Gastrocnemius medialis (tissue), 4 donors: ENCODE results near the gene TPO. TPM values are rescaled to one million over a fixed set of nuclear protein-coding genes. Genes with fewer than 3 reads are reported as not detected.

Experiments used
- ATAC-seq, 2 donors: fragments of 150-250 bp; one replicate each; pipeline ENCODE4 v1.9.1; 2016
- DNase-seq, 2 donors: peaks; one replicate each; pipeline ENCODE4 v3.0.0-alpha.2; 2019
- H3K27ac ChIP-seq, 4 donors: fragments of 200-600 bp; sonication (generic); 1 replicate in 1 of 4; 2 replicates in 3 of 4; pipeline ENCODE4 v1.5.1; 2016 to 2018; ENCODE audit warnings: mild to moderate bottlenecking in 2 of 4, moderate library complexity in 1 of 4
- H3K27me3 ChIP-seq, 3 donors: fragments of 200-600 bp; sonication (generic) in 2 of 3; 1 replicate in 1 of 3; 2 replicates in 2 of 3; pipeline versions ENCODE4 v1.5.1 to v1.6.0; 2016 to 2019; ENCODE audit warnings: mild to moderate bottlenecking in 1 of 3, moderate library complexity in 1 of 3
- H3K36me3 ChIP-seq, 2 donors: fragments of 200-600 bp; sonication (generic) in 1 of 2; one replicate each; pipeline ENCODE4 v1.5.1; 2017 to 2018
- H3K4me1 ChIP-seq, 2 donors: fragments of 200-600 bp; sonication (generic) in 1 of 2; one replicate each; pipeline ENCODE4 v1.5.1; 2016 to 2017; ENCODE audit warnings: mild to moderate bottlenecking in 2 of 2
- H3K4me3 ChIP-seq, 4 donors: fragments of 200-600 bp; sonication (generic) in 3 of 4; 1 replicate in 1 of 4; 2 replicates in 3 of 4; pipeline ENCODE4 v1.5.1; 2016 to 2019; ENCODE audit warnings: mild to moderate bottlenecking in 2 of 4
- H3K9me3 ChIP-seq, 3 donors: fragments of 200-600 bp; sonication (generic) in 2 of 3; 1 replicate in 1 of 3; 2 replicates in 2 of 3; pipeline ENCODE4 v1.5.1; 2016 to 2019
- POLR2A ChIP-seq, 2 donors: fragments of 450-650 bp; IDR thresholded peaks; one replicate each; pipeline ENCODE4 v1.6.1; 2017; ENCODE audit warnings: antibody characterized with exemption in 2 of 2, mild to moderate bottlenecking in 2 of 2, moderate library complexity in 2 of 2
- in situ Hi-C, 4 donors: fragments of 200-750 bp; cut with MboI; loops; one replicate each; pipeline versions ENCODE4 v1.15.0 to v1.8.0; 2017; ENCODE audit warnings: low sequenced_read_pairs in 4 of 4
- intact Hi-C: fragments of 100-400 bp; cut with DNase I; formaldehyde crosslinking; loops from one replicate; pipeline ENCODE4 v1.15.1; 2023; ENCODE audit warnings: low total_unique reads
- total RNA-seq, 4 donors: library from RNA; depleted of rRNA; stranded (reverse); fragments of >200 nt; gene quantifications; one replicate each; pipeline versions ENCODE4 v1.1.0 to v1.2.3, GENCODE V29; 2016
- TF ChIP-seq, protein P1 (sequence below), 5 experiments: fragments of 450-650 bp in 3 of 5; fragments of 200-600 bp in 2 of 5; sonication (generic) in 2 of 5; IDR thresholded peaks in 4 of 5; conservative IDR thresholded peaks in 1 of 5; 1 replicate in 4 of 5; 2 replicates in 1 of 5; pipeline ENCODE4 v1.5.1; 2016 to 2019; ENCODE audit warnings: antibody characterized with exemption in 5 of 5, mild to moderate bottlenecking in 3 of 5, moderate library complexity in 3 of 5

The TPO gene
- total RNA-seq, 4 donors from 2014 or later: 3.3 to 11.6 (median 5.3) TPM

DNA sequence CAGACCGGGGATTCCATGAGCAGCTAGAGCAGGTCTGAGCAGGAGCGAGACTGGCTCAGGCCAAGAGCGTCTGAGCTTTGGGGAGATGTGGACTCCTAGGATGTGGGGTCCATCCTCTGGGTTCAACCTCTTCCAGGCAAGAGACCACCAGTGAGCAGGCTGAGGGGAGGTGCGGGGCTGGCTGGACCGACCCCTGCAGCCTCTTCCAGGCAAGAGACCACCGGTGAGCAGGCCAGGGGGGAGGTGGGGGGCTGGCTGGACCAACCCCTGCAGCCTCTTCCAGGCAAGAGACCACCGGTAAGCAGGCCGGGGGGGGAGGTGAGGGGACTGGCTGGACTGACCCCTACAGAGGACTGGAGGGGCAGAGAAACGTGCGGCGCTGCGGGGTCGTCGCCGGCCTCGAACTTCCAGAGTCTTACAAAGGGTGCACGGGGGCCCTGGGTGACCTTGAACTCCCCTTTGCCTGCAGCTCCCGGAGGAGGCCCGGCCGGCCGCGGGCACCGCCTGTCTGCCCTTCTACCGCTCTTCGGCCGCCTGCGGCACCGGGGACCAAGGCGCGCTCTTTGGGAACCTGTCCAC is 63.4 kb downstream of the TPO start:
- TF ChIP-seq, protein P1, sequence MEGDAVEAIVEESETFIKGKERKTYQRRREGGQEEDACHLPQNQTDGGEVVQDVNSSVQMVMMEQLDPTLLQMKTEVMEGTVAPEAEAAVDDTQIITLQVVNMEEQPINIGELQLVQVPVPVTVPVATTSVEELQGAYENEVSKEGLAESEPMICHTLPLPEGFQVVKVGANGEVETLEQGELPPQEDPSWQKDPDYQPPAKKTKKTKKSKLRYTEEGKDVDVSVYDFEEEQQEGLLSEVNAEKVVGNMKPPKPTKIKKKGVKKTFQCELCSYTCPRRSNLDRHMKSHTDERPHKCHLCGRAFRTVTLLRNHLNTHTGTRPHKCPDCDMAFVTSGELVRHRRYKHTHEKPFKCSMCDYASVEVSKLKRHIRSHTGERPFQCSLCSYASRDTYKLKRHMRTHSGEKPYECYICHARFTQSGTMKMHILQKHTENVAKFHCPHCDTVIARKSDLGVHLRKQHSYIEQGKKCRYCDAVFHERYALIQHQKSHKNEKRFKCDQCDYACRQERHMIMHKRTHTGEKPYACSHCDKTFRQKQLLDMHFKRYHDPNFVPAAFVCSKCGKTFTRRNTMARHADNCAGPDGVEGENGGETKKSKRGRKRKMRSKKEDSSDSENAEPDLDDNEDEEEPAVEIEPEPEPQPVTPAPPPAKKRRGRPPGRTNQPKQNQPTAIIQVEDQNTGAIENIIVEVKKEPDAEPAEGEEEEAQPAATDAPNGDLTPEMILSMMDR (IDR thresholded peaks at IDR 0.05 in 4 of 5, conservative IDR thresholded peaks at IDR 0.05 in 1 of 5): no peak
- no peak for ATAC-seq
- no peak for DNase-seq
- intact Hi-C loops: no loop called here
- H3K27ac ChIP-seq: no peak overlapping the region
- in situ Hi-C loops: no loop called here
- H3K4me3 ChIP-seq: no peak overlapping the region
- H3K27me3 ChIP-seq: no peaks in the 10 kb centered on the region
- no peaks in the 10 kb centered on the region for H3K9me3 ChIP-seq
- H3K4me1 ChIP-seq: no peaks in the 10 kb centered on the region
- H3K36me3 ChIP-seq: no peaks in the 10 kb centered on the region

DNA sequence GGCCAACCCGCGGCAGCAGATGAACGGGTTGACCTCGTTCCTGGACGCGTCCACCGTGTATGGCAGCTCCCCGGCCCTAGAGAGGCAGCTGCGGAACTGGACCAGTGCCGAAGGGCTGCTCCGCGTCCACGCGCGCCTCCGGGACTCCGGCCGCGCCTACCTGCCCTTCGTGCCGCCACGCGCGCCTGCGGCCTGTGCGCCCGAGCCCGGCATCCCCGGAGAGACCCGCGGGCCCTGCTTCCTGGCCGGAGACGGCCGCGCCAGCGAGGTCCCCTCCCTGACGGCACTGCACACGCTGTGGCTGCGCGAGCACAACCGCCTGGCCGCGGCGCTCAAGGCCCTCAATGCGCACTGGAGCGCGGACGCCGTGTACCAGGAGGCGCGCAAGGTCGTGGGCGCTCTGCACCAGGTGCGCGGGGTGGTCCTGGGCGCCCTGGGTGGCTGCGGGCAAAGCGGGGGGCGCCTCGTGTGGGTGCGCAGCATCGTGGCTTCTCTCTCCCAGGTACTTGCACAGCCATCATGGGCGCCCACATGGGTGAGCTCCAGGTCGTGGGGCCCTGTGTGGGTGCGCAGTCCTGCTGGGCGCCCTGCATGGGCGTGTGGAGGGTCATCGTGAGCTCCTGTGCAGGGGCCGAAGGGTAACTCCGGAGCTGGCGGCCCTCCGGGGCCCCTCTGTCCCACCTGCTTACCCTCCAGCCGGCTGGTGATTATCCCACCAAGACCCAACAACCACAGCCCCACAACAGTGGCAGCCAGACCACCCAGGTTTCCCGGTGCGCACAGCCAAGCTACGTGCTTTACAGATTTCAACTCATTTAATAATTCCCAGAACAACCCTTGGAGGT is 64.2 kb downstream of the TPO start:
- Histone ChIP-seq H3K4me3 (no peak overlapping the region), H3K36me3 (no peaks in the 10 kb centered on the region), H3K4me1 (no peaks in the 10 kb centered on the region), H3K9me3 (no peaks in the 10 kb centered on the region), H3K27me3 (no peaks in the 10 kb centered on the region), H3K27ac (no peak overlapping the region)
- intact Hi-C loops (no loop called here), in situ Hi-C loops (no loop called here)
- DNase-seq (no peak), ATAC-seq (no peak)
- TF ChIP-seq, protein P1 (IDR thresholded peaks at IDR 0.05 in 4 of 5, conservative IDR thresholded peaks at IDR 0.05 in 1 of 5): no peak
- no peak for TF ChIP-seq POLR2A (IDR thresholded peaks at IDR 0.05)

DNA sequence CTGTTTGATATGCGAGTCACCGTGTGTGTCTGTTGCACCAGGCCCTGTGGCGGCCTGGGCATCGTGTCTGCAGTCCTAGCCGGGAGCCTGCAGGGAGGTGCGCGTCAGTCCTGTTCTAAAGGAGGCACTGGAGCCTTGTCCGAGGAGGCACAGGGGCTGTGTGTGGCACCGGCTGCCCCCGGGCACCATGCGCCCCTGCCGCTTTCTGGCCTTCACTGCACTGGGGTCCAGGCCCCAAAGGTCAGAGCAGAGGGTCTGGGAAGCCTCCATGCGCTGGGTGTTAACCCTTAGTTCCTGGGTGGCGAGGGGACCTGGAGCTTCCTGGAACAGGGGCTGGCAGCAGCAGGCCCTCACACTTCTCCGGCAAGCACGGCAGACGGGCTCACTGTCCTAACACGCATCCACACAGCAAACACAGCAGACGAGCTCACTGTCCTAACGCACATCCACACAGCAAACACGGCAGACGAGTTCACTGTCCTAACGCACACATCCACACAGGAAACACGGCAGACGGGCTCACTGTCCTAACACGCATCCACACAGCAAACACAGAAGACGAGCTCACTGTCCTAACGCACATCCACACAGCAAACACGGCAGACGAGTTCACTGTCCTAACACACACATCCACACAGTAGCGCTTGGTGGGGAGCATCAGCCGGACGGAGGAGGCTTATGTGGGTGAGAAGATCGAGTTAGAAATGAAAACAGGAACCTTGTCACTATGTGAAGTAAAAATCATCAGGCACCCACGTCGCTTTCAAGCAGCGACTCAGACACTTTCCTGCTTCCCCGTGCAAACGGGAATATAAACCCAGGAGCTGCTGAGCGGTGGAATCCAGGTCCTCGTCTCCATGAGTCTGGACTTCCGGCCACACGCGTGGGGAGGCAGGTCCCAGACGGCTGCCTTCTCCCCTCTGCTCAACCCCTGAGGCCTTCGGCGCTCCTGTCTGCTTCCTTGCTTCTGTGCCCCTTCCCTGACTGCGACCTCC is 65.3 kb downstream of the TPO start:
- Histone ChIP-seq H3K36me3 (no peaks in the 10 kb centered on the region), H3K9me3 (no peaks in the 10 kb centered on the region), H3K27me3 (no peaks in the 10 kb centered on the region), H3K27ac (no peak overlapping the region), H3K4me1 (no peaks in the 10 kb centered on the region), H3K4me3 (no peak overlapping the region)
- in situ Hi-C loops: no loop called here
- no peak for ATAC-seq
- no peak for DNase-seq
- intact Hi-C loops: no loop called here
- TF ChIP-seq, protein P1 (IDR thresholded peaks at IDR 0.05 in 4 of 5, conservative IDR thresholded peaks at IDR 0.05 in 1 of 5): no peak
- no peak for TF ChIP-seq POLR2A (IDR thresholded peaks at IDR 0.05)

DNA sequence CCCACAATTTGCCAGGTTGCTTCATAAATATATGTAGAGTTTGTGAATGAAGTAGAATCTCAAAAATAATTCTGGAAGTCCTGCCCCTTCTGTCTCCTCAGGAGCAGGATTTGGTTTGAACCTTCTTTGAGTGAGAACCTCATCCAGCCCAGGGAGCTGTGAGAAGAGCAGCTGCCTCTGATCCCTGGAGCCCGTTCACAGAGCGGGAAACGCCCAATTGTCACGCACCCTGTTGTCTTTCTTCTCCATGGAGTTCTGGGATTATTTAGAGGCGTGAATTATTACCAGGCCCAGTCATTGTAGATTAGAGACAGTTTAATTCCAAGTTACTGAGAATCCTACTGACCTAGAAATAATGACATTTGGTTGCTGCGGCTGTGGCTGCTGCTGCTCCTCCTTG is 66.1 kb downstream of the TPO start:
- H3K27ac ChIP-seq: no peak overlapping the region
- no peak overlapping the region for H3K4me3 ChIP-seq
- no peak for DNase-seq
- no peaks in the 10 kb centered on the region for H3K4me1 ChIP-seq
- in situ Hi-C loops: no loop called here
- no peaks in the 10 kb centered on the region for H3K36me3 ChIP-seq
- H3K9me3 ChIP-seq: no peaks in the 10 kb centered on the region
- H3K27me3 ChIP-seq: no peaks in the 10 kb centered on the region
- intact Hi-C loops: no loop called here
- no peak for TF ChIP-seq POLR2A (IDR thresholded peaks at IDR 0.05)
- TF ChIP-seq, protein P1 (IDR thresholded peaks at IDR 0.05 in 4 of 5, conservative IDR thresholded peaks at IDR 0.05 in 1 of 5): no peak
- no peak for ATAC-seq
